ENCODE results near the gene AGPAT4.

Gene AGPAT4

GRCh38 chr6:161251345-161251744 lies 22.5 kb downstream of the AGPAT4 start:
- no peak overlapping the region for H3K4me3 Mint-ChIP-seq
- H3K4me1 Mint-ChIP-seq, result peaks cover 1% of the 10 kb centered on the region
- peaks cover 2% of the 10 kb centered on the region for H3K36me3 Mint-ChIP-seq
- H3K9me3 Mint-ChIP-seq, result no peaks in the 10 kb centered on the region
- no peak for DNase-seq (ENCODE audit: low spot score in 2 of 2)
- ATAC-seq, result no peak
- no peak overlapping the region for H3K27ac Mint-ChIP-seq

- Mint-ChIP-seq H3K4me3 (no peak overlapping the region), H3K27ac (no peak overlapping the region), H3K9me3 (no peaks in the 10 kb centered on the region), H3K36me3 (no peaks in the 10 kb centered on the region), H3K4me1 (no peaks in the 10 kb centered on the region)
- ATAC-seq (no peak), DNase-seq (ENCODE audit: low spot score in 2 of 2) (no peak)
These were observed 24.5 kb downstream of the AGPAT4 start for GRCh38 chr6:161249327-161249726.

- Mint-ChIP-seq H3K36me3 (no peaks in the 10 kb centered on the region), H3K4me1 (peaks cover 19% of the 10 kb centered on the region), H3K4me3 (no peak overlapping the region), H3K27ac (no peak overlapping the region), H3K9me3 (no peaks in the 10 kb centered on the region)
- ATAC-seq (no peak), DNase-seq (ENCODE audit: low spot score in 2 of 2) (no peak)
These were observed 27.1 kb downstream of the AGPAT4 start for GRCh38 chr6:161246725-161247124.

GRCh38 chr6:161245363-161245762 lies 28.5 kb downstream of the AGPAT4 start:
- H3K27ac Mint-ChIP-seq, result no peak overlapping the region
- no peak for ATAC-seq
- no peaks in the 10 kb centered on the region for H3K36me3 Mint-ChIP-seq
- H3K4me3 Mint-ChIP-seq, result no peak overlapping the region
- H3K9me3 Mint-ChIP-seq, result no peaks in the 10 kb centered on the region
- no peak for DNase-seq (ENCODE audit: low spot score in 2 of 2)
- peaks cover 21% of the 10 kb centered on the region for H3K4me1 Mint-ChIP-seq

- Mint-ChIP-seq H3K4me1 (peaks cover 27% of the 10 kb centered on the region), H3K27ac (no peak overlapping the region), H3K9me3 (no peaks in the 10 kb centered on the region), H3K4me3 (no peak overlapping the region), H3K36me3 (no peaks in the 10 kb centered on the region)
- DNase-seq (ENCODE audit: low spot score in 2 of 2) (no peak), ATAC-seq (no peak)
These were observed 29.1 kb downstream of the AGPAT4 start for GRCh38 chr6:161244725-161245124.

GRCh38 chr6:161242779-161243693 lies 30.8 kb downstream of the AGPAT4 start:
- Mint-ChIP-seq H3K4me3 (peak overlapping the region; percentile 21), H3K36me3 (no peaks in the 10 kb centered on the region), H3K9me3 (no peaks in the 10 kb centered on the region), H3K4me1 (peaks cover 38% of the 10 kb centered on the region), H3K27ac (peak overlapping the region; percentile 65)
- ATAC-seq (peak; percentile 98), DNase-seq (ENCODE audit: low spot score in 2 of 2) (peak; percentile 47 to 67)

- H3K36me3 Mint-ChIP-seq, result no peaks in the 10 kb centered on the region
- H3K4me3 Mint-ChIP-seq, result peak overlapping the region; percentile 21
- ATAC-seq (peak; percentile 51), DNase-seq (ENCODE audit: low spot score in 2 of 2) (no peak)
- peaks cover 38% of the 10 kb centered on the region for H3K4me1 Mint-ChIP-seq
- no peaks in the 10 kb centered on the region for H3K9me3 Mint-ChIP-seq
- H3K27ac Mint-ChIP-seq, result peak overlapping the region; percentile 45
These were observed 31.7 kb downstream of the AGPAT4 start for GRCh38 chr6:161242113-161242512.

GRCh38 chr6:161239001-161239400 lies 34.9 kb downstream of the AGPAT4 start:
- no peaks in the 10 kb centered on the region for H3K36me3 Mint-ChIP-seq
- H3K4me1 Mint-ChIP-seq, result peaks cover 50% of the 10 kb centered on the region
- no peak overlapping the region for H3K4me3 Mint-ChIP-seq
- DNase-seq (ENCODE audit: low spot score in 2 of 2) (no peak), ATAC-seq (no peak)
- no peak overlapping the region for H3K27ac Mint-ChIP-seq
- no peaks in the 10 kb centered on the region for H3K9me3 Mint-ChIP-seq

- ATAC-seq, result no peak
These were observed 35.4 kb downstream of the AGPAT4 start for GRCh38 chr6:161238500-161238899.

GRCh38 chr6:161238081-161238480 lies 35.8 kb downstream of the AGPAT4 start:
- peaks cover 41% of the 10 kb centered on the region for H3K4me1 Mint-ChIP-seq
- ATAC-seq (no peak), DNase-seq (ENCODE audit: low spot score in 2 of 2) (no peak)
- H3K36me3 Mint-ChIP-seq, result no peaks in the 10 kb centered on the region
- H3K9me3 Mint-ChIP-seq, result no peaks in the 10 kb centered on the region
- no peak overlapping the region for H3K4me3 Mint-ChIP-seq
- no peak overlapping the region for H3K27ac Mint-ChIP-seq

More at GRCh38 chr6:161238500-161238899, 35.4 kb downstream of the AGPAT4 start:
- no peaks in the 10 kb centered on the region for H3K9me3 Mint-ChIP-seq
- H3K4me3 Mint-ChIP-seq, result no peak overlapping the region
- no peaks in the 10 kb centered on the region for H3K36me3 Mint-ChIP-seq
- no peak overlapping the region for H3K27ac Mint-ChIP-seq
- DNase-seq (ENCODE audit: low spot score in 2 of 2), result no peak
- H3K4me1 Mint-ChIP-seq, result peaks cover 45% of the 10 kb centered on the region

GRCh38 chr6:161237176-161237575 lies 36.7 kb downstream of the AGPAT4 start:
- Mint-ChIP-seq H3K9me3 (no peaks in the 10 kb centered on the region), H3K36me3 (no peaks in the 10 kb centered on the region), H3K4me3 (no peak overlapping the region), H3K27ac (no peak overlapping the region), H3K4me1 (peaks cover 36% of the 10 kb centered on the region)
- DNase-seq (ENCODE audit: low spot score in 2 of 2), result no peak
- ATAC-seq, result no peak

GRCh38 chr6:161235776-161236633 lies 37.9 kb downstream of the AGPAT4 start:
- H3K9me3 Mint-ChIP-seq, result no peaks in the 10 kb centered on the region
- H3K36me3 Mint-ChIP-seq, result no peaks in the 10 kb centered on the region
- ATAC-seq (peak; percentile 89), DNase-seq (ENCODE audit: low spot score in 2 of 2) (peak in 1 of 2 donors; percentile 42)
- H3K4me1 Mint-ChIP-seq, result peaks cover 40% of the 10 kb centered on the region
- H3K27ac Mint-ChIP-seq, result peak overlapping the region; percentile 60
- peak overlapping the region; percentile 33 for H3K4me3 Mint-ChIP-seq

- Mint-ChIP-seq H3K4me1 (peaks cover 42% of the 10 kb centered on the region), H3K9me3 (no peaks in the 10 kb centered on the region), H3K27ac (no peak overlapping the region), H3K36me3 (no peaks in the 10 kb centered on the region), H3K4me3 (no peak overlapping the region)
- no peak for ATAC-seq
- peak in 1 of 2 donors; percentile 26 for DNase-seq (ENCODE audit: low spot score in 2 of 2)
These were observed 39.7 kb downstream of the AGPAT4 start for GRCh38 chr6:161233986-161234661.

- Mint-ChIP-seq H3K9me3 (no peaks in the 10 kb centered on the region), H3K4me1 (peaks cover 49% of the 10 kb centered on the region), H3K4me3 (no peak overlapping the region), H3K27ac (no peak overlapping the region), H3K36me3 (no peaks in the 10 kb centered on the region)
- no peak for ATAC-seq
- DNase-seq (ENCODE audit: low spot score in 2 of 2), result peak in 1 of 2 donors; percentile 15
These were observed 41.4 kb downstream of the AGPAT4 start for GRCh38 chr6:161232467-161232866.

GRCh38 chr6:161232010-161232409 lies 41.9 kb downstream of the AGPAT4 start:
- Mint-ChIP-seq H3K27ac (no peak overlapping the region), H3K4me3 (no peak overlapping the region), H3K36me3 (no peaks in the 10 kb centered on the region), H3K4me1 (peaks cover 54% of the 10 kb centered on the region), H3K9me3 (no peaks in the 10 kb centered on the region)
- peak in 1 of 2 donors; percentile 17 for DNase-seq (ENCODE audit: low spot score in 2 of 2)
- no peak for ATAC-seq

Measured in stimulated activated effector memory CD8-positive, alpha-beta T cell treated with anti-CD3 and anti-CD28 coated beads, Interleukin-12 subunit alpha, Interleukin-12 subunit beta, amount 100 ng/mL, for 72 hours (primary cell).